T-helper 22 cell (primary cell): ENCODE data around the gene YIF1A.

Experiments used
- DNase-seq: peaks from one replicate; pipeline ENCODE4 v3.0.0-alpha.2; 2020; ENCODE audit warnings: low read depth

The YIF1A gene

GRCh38 chr11:66243782-66244535 is 45.0 kb downstream of the YIF1A start:
- DNase-seq = no peak

GRCh38 chr11:66242095-66242765 is 46.7 kb downstream of the YIF1A start:
- DNase-seq = no peak

- DNase-seq = no peak
These were observed 48.2 kb downstream of the YIF1A start for GRCh38 chr11:66240781-66241136.

- DNase-seq = no peak
These were observed 48.8 kb downstream of the YIF1A start for GRCh38 chr11:66239998-66240780.

GRCh38 chr11:66239511-66239910 is 49.4 kb downstream of the YIF1A start:
- no peak for DNase-seq

GRCh38 chr11:66238786-66239413 is 50.0 kb downstream of the YIF1A start:
- no peak for DNase-seq

GRCh38 chr11:66237867-66238266 is 51.1 kb downstream of the YIF1A start:
- no peak for DNase-seq

- DNase-seq = no peak
These were observed 53.8 kb downstream of the YIF1A start for GRCh38 chr11:66235141-66235540.
